Measurements from ENCODE around the gene HS3ST3B1.

GRCh38 chr17:14325618-14326167, 24.8 kb downstream of the HS3ST3B1 start:
- TF ChIP-seq ZNF121 (tag by site-specific recombination; IDR thresholded peaks at IDR 0.05) (no peak), ZNF549 (tag by site-specific recombination; IDR thresholded peaks at IDR 0.05) (no peak), ZNF837 (tag by site-specific recombination; IDR thresholded peaks at IDR 0.05) (no peak)
